ENCODE results near the gene FAM184B. TPM values are rescaled to one million over a fixed set of nuclear protein-coding genes. Genes with fewer than 3 reads are reported as not detected.

FAM184B gene
- total RNA-seq, 4 donors from 2014 or later = not detected

DNA sequence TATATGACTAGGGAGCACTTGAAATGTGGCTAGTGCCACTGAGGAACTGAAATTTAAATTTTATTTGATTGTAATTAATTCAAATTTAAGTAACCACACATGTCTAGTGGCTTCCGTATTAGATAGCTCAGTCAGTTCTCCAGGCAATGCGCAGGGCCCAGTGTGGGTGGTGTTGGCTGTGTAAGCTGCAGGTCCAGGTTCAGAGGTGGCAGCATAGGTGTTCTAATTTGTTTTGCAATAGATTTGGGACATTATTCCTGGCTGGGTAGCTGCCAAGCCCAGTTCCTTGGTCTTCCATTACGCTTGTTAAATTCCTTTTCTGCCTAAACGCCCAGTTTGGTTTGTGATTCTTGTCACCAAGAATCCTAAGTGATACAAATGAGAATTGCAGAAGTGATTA is 79.5 kb downstream of the FAM184B start:
- 92 to 94% methylated on average over 4 of the region's 4 CpGs for WGBS, 2 donors
- Histone ChIP-seq H3K4me3 (replicated peaks in 1 of 3) (no peak overlapping the region), H3K4me1 (no peaks in the 10 kb centered on the region), H3K27me3 (no peaks in the 10 kb centered on the region), H3K9me3 (no peaks in the 10 kb centered on the region), H3K36me3 (no peaks in the 10 kb centered on the region), H3K27ac (no peak overlapping the region)
- intact Hi-C loops (cut with DNase I) = no loop called here
- DNase-seq = no peak
- TF ChIP-seq CTCF (IDR thresholded peaks at IDR 0.05) = no peak
- TF ChIP-seq POLR2A (IDR thresholded peaks at IDR 0.05) = no peak

DNA sequence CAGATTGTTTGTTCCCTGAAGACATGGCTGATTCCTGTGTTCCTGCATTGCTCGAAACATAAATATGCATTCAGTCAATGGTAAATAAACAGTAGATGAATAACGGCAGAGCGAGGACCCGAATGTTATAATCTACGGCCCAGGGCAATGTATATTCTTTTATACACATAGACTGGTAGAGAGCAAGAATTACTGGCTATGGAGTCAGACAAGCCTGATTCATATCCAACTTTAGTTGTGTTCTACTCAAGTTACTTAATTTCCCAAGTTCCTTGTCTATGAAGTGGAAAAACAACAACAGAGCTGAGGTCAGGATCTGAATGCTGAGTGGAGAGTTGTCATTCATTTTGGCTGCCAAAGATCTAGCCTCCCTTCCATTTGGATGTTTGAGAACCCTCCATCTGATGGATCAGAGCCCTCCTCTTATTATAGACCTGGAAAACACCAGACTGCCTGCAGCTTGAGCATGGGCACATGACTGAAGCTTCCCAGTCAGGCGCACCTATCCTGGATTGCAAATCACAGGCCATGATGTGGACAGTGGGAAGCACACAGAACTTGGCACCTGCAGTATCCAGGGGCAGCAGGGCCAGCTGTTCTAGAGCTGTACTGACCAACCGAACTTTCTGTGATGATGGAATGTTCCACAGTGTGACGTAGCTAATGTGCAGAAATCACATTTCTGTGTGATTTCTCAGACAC is 80.1 kb downstream of the FAM184B start:
- DNase-seq = no peak
- Histone ChIP-seq H3K4me1 (no peaks in the 10 kb centered on the region), H3K36me3 (no peaks in the 10 kb centered on the region), H3K4me3 (replicated peaks in 1 of 3) (no peak overlapping the region), H3K9me3 (no peaks in the 10 kb centered on the region), H3K27ac (no peak overlapping the region), H3K27me3 (no peaks in the 10 kb centered on the region)
- WGBS, 2 donors = 91 to 94% methylated on average over 7 to 8 of the region's 8 CpGs
- TF ChIP-seq POLR2A (IDR thresholded peaks at IDR 0.05) (no peak), CTCF (IDR thresholded peaks at IDR 0.05) (no peak)
- intact Hi-C loops (cut with DNase I) = no loop called here

GRCh38 chr4:17699380-17699779 is 82.0 kb downstream of the FAM184B start:
- Histone ChIP-seq H3K9me3 (no peaks in the 10 kb centered on the region), H3K36me3 (no peaks in the 10 kb centered on the region), H3K27ac (no peak overlapping the region), H3K4me1 (no peaks in the 10 kb centered on the region), H3K27me3 (no peaks in the 10 kb centered on the region), H3K4me3 (replicated peaks in 1 of 3) (no peak overlapping the region)
- 70 to 71% methylated on average over 2 of the region's 2 CpGs for WGBS, 2 donors
- intact Hi-C loops (cut with DNase I) = no loop called here
- no peak for DNase-seq
- TF ChIP-seq POLR2A (IDR thresholded peaks at IDR 0.05) (no peak), CTCF (IDR thresholded peaks at IDR 0.05) (no peak)

- 69 to 70% methylated on average over 4 of the region's 4 CpGs for WGBS, 2 donors
- Histone ChIP-seq H3K4me3 (replicated peaks in 1 of 3) (no peak overlapping the region), H3K4me1 (no peaks in the 10 kb centered on the region), H3K9me3 (no peaks in the 10 kb centered on the region), H3K27me3 (no peaks in the 10 kb centered on the region), H3K36me3 (no peaks in the 10 kb centered on the region), H3K27ac (no peak overlapping the region)
- no peak for DNase-seq
- TF ChIP-seq CTCF (IDR thresholded peaks at IDR 0.05) (no peak), POLR2A (IDR thresholded peaks at IDR 0.05) (no peak)
- intact Hi-C loops (cut with DNase I) = no loop called here
These were observed 83.3 kb downstream of the FAM184B start for GRCh38 chr4:17698116-17698515.

GRCh38 chr4:17695341-17695740 is 86.1 kb downstream of the FAM184B start:
- no peak for TF ChIP-seq CTCF (IDR thresholded peaks at IDR 0.05)
- TF ChIP-seq POLR2A (IDR thresholded peaks at IDR 0.05) = no peak
- Histone ChIP-seq H3K9me3 (no peaks in the 10 kb centered on the region), H3K36me3 (no peaks in the 10 kb centered on the region), H3K27ac (no peak overlapping the region), H3K4me1 (no peaks in the 10 kb centered on the region), H3K27me3 (no peaks in the 10 kb centered on the region), H3K4me3 (replicated peaks in 1 of 3) (no peak overlapping the region)
- WGBS, 2 donors = 92 to 96% methylated on average over 3 of the region's 3 CpGs
- DNase-seq = no peak
- intact Hi-C loops (cut with DNase I) = no loop called here
